Mesothelial cell of epicardium (in vitro differentiated cells): ENCODE results near the gene PDCD1. TPM values are rescaled to one million over a fixed set of nuclear protein-coding genes. Genes with fewer than 3 reads are reported as not detected.

Source experiments
- DNase-seq, 2 experiments: peaks; one replicate each; pipeline ENCODE4 v3.0.0; 2021; ENCODE audit warnings: low spot score in 2 of 2; ENCODE audit not compliant: unreplicated experiment in 2 of 2
- H3K27ac Mint-ChIP-seq: 2 replicates; pipeline ENCODE4 v1.8.0; 2021; ENCODE audit warnings: mixed read lengths
- H3K27me3 Mint-ChIP-seq: 2 replicates; pipeline ENCODE4 v1.8.0; 2021; ENCODE audit warnings: low read depth, mixed read lengths
- H3K36me3 Mint-ChIP-seq: 2 replicates; pipeline ENCODE4 v1.8.0; 2021; ENCODE audit warnings: mixed read lengths
- H3K4me1 Mint-ChIP-seq: 2 replicates; pipeline ENCODE4 v1.8.0; 2021; ENCODE audit warnings: mixed read lengths
- H3K4me3 Mint-ChIP-seq: 2 replicates; pipeline ENCODE4 v1.8.0; 2021; ENCODE audit warnings: mild to moderate bottlenecking, moderate library complexity, mixed read lengths
- H3K9me3 Mint-ChIP-seq: 2 replicates; pipeline ENCODE4 v1.8.0; 2021; ENCODE audit warnings: mixed read lengths
- CTCF ChIP-seq: fragments of 200-600 bp; sonication (generic); IDR thresholded peaks from one replicate; pipeline ENCODE4 v1.5.0; 2021; ENCODE audit warnings: antibody characterized with exemption; ENCODE audit not compliant: unreplicated experiment
- total RNA-seq: library from RNA; stranded (reverse); gene quantifications from 3 replicates; pipeline ENCODE4 v1.2.1, GENCODE V29; 2021

PDCD1 gene
- total RNA-seq, 1 donor from 2014 or later, result not detected

GRCh38 chr2:241869087-241869961 lies 10.6 kb upstream of the PDCD1 start, which contains the start of gene RTP5:
Gene RTP5, plus strand, starts transcription at chr2:241869729. Its CDS starts 28 bp downstream, at chr2:241869757.
- peaks cover 32% of the 10 kb centered on the region for H3K27me3 Mint-ChIP-seq
- no peak for DNase-seq
- H3K4me3 Mint-ChIP-seq, result no peak within 1 kb of the TSS
- peaks cover 1% of the 10 kb centered on the region for H3K9me3 Mint-ChIP-seq
- H3K27ac Mint-ChIP-seq, result no peak within 1 kb of the TSS
- H3K4me1 Mint-ChIP-seq, result peaks cover 2% of the 10 kb centered on the region
- no peak for TF ChIP-seq CTCF
- H3K36me3 Mint-ChIP-seq, result no peaks in the 10 kb centered on the region

- no peaks in the 10 kb centered on the region for H3K36me3 Mint-ChIP-seq
Measured at GRCh38 chr2:241868661-241869081, 10.0 kb upstream of the PDCD1 start.

GRCh38 chr2:241867776-241868420 lies 9.2 kb upstream of the PDCD1 start:
- peaks cover 38% of the 10 kb centered on the region for H3K27me3 Mint-ChIP-seq
- no peak for TF ChIP-seq CTCF
- no peak for DNase-seq
- H3K4me3 Mint-ChIP-seq, result no peak overlapping the region
- H3K27ac Mint-ChIP-seq, result no peak overlapping the region
- peaks cover 2% of the 10 kb centered on the region for H3K4me1 Mint-ChIP-seq
- no peaks in the 10 kb centered on the region for H3K36me3 Mint-ChIP-seq
- peaks cover 5% of the 10 kb centered on the region for H3K9me3 Mint-ChIP-seq

More at GRCh38 chr2:241868661-241869081, 10.0 kb upstream of the PDCD1 start:
- no peak for DNase-seq
- TF ChIP-seq CTCF, result no peak
- peaks cover 2% of the 10 kb centered on the region for H3K4me1 Mint-ChIP-seq
- H3K9me3 Mint-ChIP-seq, result peaks cover 5% of the 10 kb centered on the region
- H3K4me3 Mint-ChIP-seq, result no peak overlapping the region
- H3K27ac Mint-ChIP-seq, result no peak overlapping the region
- peaks cover 35% of the 10 kb centered on the region for H3K27me3 Mint-ChIP-seq

GRCh38 chr2:241866790-241867645 lies 8.3 kb upstream of the PDCD1 start:
- no peak for TF ChIP-seq CTCF
- Mint-ChIP-seq H3K4me3 (no peak overlapping the region), H3K9me3 (peaks cover 5% of the 10 kb centered on the region), H3K27ac (no peak overlapping the region), H3K36me3 (no peaks in the 10 kb centered on the region), H3K27me3 (peaks cover 39% of the 10 kb centered on the region), H3K4me1 (peaks cover 2% of the 10 kb centered on the region)
- DNase-seq, result no peak
